Activated CD4-positive, CD25-positive, alpha-beta regulatory T cell treated with anti-CD3 and anti-CD28 coated beads, Interleukin-2, amount 50 U/mL, for 16 hours (primary cell): ENCODE results near the gene IL1RAPL1.

ENCODE experiments used
- DNase-seq: peaks from one replicate; pipeline ENCODE4 v3.0.0-alpha.2; 2020; ENCODE audit warnings: low read depth, low spot score

The IL1RAPL1 gene

DNA sequence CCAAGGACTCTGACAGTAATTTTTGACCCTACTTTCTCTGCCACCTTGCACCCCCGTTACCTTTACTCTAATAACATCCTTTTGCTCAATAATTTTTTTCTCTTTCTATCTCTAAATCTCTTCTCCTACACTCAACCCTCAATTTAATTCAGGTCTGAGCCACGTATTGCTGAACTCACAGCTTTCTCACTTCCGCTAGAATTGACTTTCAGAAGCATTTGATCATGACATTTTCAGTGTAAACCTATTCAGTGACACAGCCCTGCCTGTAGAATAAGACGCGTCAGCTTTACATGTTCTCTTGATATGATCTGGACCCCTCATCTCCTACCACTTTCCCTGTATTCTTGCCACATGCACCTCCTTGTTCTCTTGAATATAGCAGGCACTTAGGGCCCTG lies 1188.6 kb downstream of the IL1RAPL1 start:
- no peak for DNase-seq

DNA sequence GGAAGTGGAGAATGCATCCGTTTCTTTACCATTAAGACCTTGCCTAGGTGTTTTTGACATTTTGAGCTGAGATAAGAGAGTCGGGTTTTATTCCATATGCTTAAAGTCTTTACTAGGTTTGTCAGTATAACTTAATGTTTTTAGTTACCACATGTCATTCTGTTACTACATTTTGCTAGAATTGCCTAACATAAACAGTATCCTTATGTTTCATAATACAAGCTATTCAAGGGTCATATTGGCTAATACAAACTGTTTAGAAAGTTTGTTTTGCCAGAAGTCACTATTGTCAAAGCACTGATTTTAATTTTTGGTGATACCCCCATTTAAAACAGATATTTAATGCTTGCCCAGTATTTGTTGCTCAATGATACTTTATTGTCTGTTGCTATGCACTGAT lies 1200.4 kb downstream of the IL1RAPL1 start:
- no peak for DNase-seq

DNA sequence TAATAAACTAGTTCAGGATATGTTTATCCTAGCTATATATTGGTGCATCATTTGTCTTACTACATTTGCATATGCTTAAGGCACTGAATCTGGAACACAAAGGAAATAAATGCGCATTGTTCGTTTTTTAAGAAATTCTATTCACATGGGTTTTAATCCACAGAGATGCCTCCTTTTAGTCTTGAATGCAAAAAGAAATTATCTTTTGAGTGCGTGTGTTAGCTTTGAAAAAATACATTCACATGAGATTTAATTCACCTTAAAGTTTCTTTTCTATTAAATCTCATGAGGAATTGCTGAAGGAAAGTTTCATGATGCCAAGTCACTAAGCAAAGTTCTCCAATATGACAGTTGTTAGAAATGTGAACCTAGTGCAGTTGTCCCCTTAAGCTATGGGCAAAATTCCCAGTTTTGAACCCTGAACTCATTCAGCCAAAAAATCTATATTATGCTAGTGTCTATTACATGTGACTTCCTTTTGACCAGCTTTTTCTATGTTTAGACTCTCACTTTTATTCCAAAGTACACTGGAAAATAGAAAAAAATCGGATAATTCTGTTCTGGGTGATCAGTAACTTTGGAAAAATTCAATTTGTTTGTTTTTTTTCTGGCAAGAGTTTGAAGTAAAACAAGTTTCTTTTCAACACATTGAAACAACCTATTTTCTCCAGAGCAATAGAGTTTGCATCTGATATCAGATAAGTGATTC lies 1201.9 kb downstream of the IL1RAPL1 start:
- no peak for DNase-seq

- no peak for DNase-seq
These were observed 1205.1 kb downstream of the IL1RAPL1 start for GRCh38 chrX:29792335-29792734.

DNA sequence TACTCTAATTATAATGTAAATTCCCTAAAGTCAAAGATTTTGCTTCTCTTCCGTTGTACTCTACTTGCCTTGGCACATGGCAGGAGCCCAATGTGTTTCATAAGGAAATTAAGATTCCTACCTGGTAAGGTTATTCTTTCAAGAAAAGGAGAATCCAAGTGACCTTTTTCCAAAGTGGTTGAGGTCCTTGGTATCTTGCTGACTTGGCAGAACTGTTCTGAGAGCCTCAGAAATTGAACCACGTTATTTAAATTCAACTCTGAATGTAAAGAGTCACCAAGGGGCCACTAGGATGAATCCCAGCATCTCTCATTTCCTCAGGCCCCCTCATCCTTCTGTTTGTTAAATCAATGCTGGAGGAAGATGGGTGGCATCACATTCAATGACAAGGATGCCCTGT lies 1209.9 kb downstream of the IL1RAPL1 start:
- DNase-seq, result no peak

DNA sequence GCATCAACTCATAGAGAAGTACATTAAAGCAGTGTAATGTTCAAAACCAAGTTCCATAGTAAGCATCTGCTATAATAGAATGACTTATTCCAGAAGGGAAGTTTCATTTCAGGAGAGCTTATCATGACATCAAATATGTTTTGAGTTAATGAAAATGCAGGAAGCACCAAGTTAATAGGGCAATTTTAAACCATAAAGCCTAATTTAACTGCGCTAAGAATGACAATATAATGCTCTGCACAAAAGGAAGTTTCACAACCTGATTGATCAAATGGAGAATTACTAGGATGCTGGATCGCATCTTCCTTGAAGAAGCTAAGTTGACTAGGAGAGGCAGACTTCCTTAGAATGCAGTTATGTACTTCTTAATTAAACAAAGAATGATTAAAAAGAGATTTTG lies 1211.2 kb downstream of the IL1RAPL1 start:
- no peak for DNase-seq

DNA sequence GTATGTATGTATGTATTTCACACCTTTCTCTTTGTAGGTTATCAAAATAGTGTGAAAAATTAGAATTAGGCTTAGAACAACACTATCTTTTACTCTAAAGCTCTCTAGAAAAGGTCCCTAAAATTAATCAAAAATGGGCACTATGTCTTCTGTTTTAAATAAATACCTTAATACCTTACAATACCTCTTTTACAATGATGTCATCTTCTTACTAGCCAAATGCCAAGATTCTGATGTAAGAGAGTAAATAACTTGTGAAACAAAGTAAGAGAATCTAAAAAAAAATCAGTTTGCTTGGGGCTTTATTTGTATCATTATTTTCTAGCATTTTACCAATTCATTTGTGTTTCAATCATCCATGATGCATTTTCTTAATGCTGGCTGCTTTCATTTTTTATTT lies 1225.9 kb downstream of the IL1RAPL1 start:
- no peak for DNase-seq

DNA sequence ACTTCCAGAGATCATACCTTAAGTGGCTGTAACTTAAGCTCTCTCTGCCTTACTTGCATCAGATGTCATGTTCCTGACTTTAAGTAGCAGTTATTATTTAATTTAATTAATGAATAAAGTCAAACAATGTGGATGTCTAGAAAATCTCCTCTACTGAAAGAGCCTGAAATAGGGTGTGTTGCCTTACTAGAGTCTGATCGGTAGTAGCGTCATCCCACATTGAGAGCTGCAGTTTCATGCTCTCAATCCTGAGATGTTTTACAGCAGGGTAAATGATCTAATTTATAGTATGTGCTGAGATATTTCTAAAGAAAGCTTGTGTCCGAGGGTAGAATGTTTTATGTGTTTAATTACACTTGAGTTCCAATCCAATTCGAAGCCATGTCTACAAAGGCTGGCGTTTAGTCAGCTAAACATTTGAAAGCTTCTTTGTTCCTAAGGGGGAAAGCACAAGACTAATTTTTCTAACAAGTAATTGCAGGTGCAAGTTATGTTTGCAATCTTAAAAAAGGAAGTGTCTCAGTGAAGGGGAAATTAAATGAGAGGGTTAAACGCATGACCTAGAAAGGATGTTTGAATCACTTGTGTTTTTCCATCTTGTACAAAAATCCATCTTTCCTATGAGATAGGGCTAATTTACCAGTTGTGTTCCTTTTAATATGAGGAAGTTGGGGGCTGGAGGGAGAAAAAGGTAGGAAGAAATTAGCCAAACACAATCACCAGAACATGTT lies 1237.1 kb downstream of the IL1RAPL1 start:
- DNase-seq, result no peak

DNA sequence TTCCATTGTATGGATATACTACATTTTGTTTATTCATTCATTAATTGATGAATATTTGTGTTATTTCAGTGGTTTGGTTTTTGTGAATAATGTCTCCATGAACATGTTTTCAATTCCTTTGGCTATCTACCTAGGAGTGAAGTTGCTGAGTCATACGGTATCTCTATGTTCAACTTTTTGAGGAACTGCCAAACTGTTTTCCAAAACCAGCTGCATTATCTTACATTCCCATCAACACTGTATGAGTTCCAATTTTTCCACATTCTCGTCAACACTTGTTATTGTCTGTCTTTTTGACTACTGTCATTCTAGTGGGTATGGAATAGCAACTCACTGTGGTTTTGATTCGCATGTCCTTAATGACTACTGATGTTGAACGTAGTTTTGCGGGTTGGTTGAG lies 1239.5 kb downstream of the IL1RAPL1 start:
- no peak for DNase-seq

DNA sequence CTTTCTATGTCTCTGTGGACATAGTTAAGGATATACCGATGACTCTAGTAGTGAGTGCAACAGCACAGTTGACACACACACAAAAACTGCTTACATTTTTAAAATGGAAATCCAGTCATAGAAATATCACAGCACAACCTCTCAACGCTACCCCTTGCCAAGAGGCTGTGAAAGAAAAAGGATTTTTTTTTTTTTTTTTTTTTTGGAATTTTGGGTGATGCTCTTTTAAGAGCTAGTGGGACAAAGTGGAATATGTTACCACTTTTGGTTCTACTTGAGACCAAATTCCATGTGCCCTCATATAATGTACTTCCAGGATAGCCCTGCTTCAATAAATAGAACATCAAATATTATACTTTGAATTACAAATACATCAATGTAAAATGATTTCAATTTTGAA lies 1247.1 kb downstream of the IL1RAPL1 start:
- DNase-seq, result no peak

DNA sequence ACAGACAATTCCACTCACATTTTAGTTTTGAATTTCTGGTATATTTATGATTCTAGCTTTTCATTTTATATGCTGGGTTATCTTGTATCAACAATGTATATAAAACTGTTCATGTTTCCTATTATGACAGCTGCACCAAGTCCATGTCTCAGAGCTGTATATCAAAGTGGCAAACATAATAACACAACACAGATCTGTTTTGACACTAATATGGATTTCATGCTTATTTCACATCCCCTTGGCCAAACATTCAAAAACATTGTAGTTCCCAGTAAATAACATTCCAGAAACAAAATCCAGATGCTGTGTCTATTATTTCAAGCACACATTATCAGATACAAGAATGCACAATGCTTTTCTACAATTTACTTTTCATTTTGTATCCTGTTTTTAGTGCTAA lies 1247.5 kb downstream of the IL1RAPL1 start:
- no peak for DNase-seq

DNA sequence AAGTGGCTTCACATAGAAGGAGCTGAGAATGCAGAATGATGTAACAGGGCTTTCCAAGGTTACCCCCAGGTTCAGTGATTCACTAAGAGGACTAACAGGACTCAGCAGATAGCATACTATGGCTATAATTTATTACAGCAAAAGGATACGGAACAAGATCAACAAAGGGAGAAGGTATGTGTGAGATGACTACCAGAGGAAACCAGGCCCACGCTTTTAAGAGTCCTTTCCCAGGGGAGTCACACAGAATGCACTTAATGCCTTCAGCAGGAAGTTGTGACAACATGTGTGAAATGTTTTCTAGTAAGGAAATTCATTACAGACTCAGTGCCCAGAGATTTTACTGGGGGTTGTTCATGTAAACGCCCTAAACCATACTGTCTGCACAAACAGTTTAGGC lies 1254.5 kb downstream of the IL1RAPL1 start:
- DNase-seq, result no peak

GRCh38 chrX:29842552-29842951 lies 1255.3 kb downstream of the IL1RAPL1 start:
- DNase-seq, result no peak

- no peak for DNase-seq
These were observed 1264.8 kb downstream of the IL1RAPL1 start for GRCh38 chrX:29851857-29852605.

- no peak for DNase-seq
These were observed 1265.5 kb downstream of the IL1RAPL1 start for GRCh38 chrX:29852767-29853166.

DNA sequence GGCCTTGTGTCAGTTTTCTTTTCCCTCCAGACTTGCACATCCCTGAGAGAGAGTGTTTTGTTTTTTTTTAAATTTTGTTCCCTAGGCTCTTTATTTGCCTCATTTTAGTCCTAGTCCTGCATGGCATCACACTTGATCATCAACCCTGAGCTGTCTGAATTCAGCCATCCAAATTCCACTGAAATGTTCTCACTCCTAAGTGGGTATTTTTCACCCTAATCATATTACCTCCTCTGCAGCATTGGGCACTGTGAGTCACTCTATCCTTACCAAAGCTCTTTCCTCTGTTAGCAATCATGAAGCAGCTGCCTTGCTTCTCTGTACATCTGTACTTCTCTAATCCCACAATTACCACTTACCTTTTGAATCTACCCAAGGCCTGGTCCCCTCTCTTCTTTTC lies 1271.5 kb downstream of the IL1RAPL1 start:
- no peak for DNase-seq

DNA sequence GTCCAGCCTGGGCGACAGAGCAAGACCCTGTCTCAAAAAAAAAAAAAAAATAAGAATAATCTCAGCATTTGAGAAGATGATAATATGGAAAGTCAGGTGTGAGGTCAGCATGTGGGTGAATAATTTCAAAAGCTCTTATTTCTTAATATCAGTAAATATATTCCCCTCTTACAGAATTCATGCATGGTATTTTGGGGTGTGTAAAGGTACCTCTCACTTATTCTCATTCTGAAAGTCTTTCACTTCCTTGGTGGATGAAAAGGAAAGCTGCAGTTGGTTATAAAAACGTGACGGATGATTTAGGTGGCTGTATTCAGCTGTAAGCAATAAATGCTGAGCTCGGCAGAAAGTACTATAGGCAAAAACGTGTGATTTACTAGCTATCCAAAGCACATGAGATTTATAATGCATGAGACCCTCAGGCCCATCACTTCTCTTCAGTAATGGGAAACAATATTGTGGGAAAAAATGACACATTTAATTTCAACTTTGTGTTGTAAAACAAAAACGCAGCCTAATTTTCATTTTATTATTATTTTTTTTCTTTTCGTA lies 1275.0 kb downstream of the IL1RAPL1 start:
- DNase-seq, result no peak

- DNase-seq, result no peak
These were observed 1280.7 kb downstream of the IL1RAPL1 start for GRCh38 chrX:29867971-29868370.

GRCh38 chrX:29869837-29870236 lies 1282.6 kb downstream of the IL1RAPL1 start:
- no peak for DNase-seq

- DNase-seq, result no peak
These were observed 1283.4 kb downstream of the IL1RAPL1 start for GRCh38 chrX:29870608-29871007.

GRCh38 chrX:29872831-29873230 lies 1285.6 kb downstream of the IL1RAPL1 start:
- no peak for DNase-seq

DNA sequence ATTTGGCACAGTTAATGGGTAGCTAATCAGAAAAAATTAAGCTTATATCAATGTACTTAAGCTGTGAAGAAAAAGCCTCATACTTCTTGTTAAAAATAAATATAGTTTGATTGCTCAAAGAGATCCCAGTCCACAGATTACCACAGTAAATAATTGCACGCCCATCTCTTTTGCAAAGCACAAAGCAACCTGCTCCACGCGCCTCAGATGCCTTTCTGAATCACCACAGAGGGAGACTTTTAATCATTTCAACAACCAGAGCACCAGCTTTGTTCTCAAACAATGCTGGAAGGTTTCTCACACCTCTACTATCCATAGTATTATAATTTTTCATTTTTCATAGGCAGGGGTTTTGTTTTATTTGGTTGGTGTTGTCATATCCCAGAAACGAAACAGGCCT lies 1289.5 kb downstream of the IL1RAPL1 start:
- no peak for DNase-seq
